OCI-LY3 (cell line): ENCODE data around the gene GFOD1.

Experiments
- EZH2phosphoT487 ChIP-seq: fragments of 200-600 bp; shearing (Covaris generic); IDR thresholded peaks from 2 replicates; pipeline ENCODE4 v1.6.1; 2018; ENCODE audit warnings: antibody characterized with exemption, mixed run types, low read depth
- TF ChIP-seq, protein P1 (sequence below): fragments of 200-600, 300-600 bp; sonication (generic); IDR thresholded peaks from 2 replicates; pipeline ENCODE4 v1.5.1; 2014; ENCODE audit warnings: antibody characterized with exemption, low read length, low read depth

DNA sequence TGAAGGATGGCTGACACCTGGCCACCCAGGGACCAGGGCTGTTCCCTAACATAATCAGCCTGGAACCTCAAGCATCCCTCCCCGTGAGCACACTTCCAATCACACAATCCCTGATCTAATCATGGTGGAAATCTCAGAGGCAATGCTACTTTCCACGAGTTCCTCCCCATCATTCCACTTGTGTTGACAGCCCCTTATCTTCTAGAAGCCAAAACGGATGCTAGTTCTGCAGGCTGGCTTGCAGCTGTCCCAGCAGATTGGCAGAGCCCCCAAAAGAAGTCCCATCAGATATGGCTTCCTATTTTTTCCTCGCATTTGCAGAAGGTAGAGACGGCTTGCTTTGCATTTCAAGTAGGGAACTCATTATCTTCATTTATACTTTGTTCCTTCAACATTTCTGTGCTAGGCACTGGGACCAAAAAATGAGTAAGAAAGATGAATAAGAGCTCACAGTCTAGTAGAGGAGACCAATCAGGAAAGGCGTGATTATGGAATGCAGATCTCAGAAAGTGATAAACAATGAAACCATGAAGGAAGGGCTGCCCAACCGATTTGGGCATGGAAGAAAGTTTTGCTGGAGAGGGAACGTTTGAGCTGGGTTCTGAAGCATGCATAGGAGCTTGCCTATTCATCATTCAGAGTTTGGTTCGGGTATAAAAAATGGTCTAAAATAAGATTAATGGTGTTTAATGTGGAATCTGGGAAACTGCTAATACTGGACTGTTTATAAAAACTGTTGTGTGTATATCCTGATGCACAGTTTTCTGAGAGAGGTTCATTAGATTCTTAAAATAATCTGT lies 114.5 kb downstream of the GFOD1 start:
- TF ChIP-seq, protein P1, sequence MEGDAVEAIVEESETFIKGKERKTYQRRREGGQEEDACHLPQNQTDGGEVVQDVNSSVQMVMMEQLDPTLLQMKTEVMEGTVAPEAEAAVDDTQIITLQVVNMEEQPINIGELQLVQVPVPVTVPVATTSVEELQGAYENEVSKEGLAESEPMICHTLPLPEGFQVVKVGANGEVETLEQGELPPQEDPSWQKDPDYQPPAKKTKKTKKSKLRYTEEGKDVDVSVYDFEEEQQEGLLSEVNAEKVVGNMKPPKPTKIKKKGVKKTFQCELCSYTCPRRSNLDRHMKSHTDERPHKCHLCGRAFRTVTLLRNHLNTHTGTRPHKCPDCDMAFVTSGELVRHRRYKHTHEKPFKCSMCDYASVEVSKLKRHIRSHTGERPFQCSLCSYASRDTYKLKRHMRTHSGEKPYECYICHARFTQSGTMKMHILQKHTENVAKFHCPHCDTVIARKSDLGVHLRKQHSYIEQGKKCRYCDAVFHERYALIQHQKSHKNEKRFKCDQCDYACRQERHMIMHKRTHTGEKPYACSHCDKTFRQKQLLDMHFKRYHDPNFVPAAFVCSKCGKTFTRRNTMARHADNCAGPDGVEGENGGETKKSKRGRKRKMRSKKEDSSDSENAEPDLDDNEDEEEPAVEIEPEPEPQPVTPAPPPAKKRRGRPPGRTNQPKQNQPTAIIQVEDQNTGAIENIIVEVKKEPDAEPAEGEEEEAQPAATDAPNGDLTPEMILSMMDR = no peak
- TF ChIP-seq EZH2phosphoT487 = no peak
